DMS153 treated with DMSO at 0.1 percent for 48 hours (cell line): ENCODE results near the gene MAPKBP1.

Source experiments
- DNase-seq: peaks from one replicate; lab custom pipeline; 2025; ENCODE audit not compliant: unreplicated experiment; lab: John Stamatoyannopoulos, UW

MAPKBP1 gene

DNA sequence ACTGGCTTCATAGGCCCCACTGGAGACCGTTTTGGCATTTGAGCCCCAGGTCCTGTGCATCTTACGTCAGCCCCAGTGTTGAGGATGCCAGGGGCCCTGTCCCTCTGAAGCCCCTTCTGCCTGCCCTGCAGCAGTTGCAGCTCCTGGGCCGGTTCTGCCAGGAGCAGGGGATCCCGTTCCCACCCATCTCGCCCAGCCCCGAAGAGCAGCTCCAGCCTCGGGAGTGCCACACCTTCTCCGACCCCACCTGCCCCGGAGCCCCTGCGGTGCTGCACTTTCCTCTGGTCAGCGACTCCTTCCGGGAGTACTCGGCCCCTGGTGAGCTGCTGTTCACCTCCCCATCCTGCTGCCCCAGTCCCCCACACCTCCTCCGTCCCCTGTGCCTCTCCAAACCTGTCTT, 72.9 kb downstream of the MAPKBP1 start:
- DNase-seq = no peak

DNA sequence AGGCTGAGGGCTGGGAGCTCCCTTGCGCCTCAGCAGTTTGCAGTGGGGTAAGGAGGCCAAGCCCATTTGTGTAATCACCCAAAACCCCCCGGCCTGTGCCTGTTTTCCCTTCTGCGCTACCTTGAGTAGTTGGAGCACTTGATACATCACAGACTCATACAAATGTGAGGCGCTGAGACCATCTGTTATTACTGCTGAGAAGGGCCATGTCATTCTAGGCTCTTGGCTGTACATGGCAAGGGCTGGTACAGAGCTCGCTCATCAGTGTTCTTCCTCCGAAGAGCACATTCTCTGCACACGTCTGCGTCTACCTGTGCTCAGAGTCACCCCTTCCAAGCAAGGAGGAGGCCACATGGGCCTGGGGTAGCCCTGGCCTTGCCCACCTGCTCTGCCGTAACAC, 73.7 kb downstream of the MAPKBP1 start:
- DNase-seq = no peak

DNA sequence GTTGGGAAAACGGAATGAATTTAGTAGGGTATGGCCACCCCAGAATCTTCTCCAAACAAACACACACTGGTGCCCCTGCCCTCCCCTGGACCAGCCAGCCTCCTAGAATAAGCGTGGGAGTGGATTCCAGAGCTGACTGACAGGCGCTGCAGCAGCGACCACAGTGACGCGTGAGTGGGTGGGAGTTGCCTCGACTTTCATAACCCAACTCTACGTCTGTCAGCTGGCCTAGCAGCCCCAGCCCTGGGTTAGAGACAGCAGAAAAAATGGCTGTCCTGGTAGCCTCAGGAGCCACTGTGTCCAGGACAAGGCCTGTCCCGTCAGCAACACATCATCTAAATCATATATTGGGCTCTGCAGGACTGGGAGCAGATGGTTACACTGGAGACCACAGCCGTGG, 74.3 kb downstream of the MAPKBP1 start:
- DNase-seq = no peak

DNA sequence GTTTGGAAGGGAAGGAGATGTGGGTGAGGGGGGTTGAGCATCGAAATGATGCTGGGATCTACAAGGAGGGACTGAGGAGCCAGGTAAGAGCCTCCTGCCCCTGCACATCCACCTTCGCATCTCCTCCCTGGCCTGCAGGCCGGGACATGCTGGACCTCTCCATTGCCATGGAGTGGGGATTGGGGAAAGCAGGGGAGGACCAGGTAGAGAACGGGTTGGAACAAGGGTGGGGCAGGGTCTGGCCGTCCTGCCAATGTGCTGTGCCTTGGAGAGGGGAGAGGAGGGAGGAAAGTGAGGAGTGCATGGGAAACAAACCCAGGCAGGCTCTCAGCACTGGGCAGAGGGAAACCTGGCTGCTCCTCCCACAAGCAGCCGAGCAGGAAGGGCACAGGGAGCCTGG, 74.9 kb downstream of the MAPKBP1 start:
- no peak for DNase-seq

DNA sequence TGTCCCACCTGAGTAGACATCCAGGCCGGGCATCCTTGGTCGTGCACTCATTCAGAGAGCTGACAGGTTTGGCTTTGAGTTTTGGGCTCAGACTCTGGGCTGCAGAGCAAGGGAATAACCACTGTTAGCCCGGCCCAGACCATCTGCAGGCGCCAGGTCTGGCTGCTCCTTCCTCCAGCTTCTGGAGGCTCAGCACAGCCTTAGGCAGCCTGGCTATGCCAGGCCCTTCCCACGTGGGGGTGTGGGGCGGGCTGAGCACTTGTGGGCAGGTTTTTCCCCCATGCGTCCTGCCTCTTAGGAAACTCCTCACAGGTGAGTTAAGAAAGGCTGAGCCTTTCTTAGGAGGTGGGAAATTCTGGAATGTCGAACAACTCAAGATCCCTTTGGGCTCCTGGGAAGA, 75.6 kb downstream of the MAPKBP1 start:
- DNase-seq = no peak

DNA sequence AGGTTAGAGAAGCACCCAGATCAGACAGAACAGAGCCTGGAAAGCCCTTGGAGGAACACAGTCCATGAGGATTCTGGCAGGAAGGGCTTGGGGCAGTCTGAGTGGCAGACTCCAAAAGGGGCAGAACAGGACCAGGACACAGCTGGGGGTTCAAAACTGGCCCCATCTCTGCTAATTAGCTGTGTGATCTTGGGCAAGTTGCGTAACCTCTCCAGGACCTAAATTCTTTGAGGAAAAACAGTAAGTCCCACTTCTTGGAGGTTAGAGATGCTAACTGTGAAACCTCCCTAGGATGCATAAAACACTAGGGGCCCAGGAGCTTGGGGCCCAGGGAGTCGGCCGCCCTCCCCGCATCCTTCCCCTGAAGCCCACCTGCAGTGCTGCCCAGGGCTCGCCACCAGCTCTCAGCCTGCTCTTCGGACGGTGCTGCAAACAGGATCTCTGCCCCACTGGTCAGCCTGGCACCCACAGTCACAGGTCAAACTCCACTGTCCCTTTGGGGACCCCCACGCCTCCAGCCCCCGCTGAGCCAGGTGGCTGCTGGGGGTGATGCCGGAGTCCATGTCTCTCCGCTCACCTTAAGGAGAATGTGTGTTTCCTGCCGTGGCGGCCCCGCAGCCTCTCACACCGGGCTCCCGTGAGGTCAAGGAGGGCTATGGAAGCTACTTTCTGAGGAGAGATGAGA, 76.3 kb downstream of the MAPKBP1 start:
- no peak for DNase-seq

DNA sequence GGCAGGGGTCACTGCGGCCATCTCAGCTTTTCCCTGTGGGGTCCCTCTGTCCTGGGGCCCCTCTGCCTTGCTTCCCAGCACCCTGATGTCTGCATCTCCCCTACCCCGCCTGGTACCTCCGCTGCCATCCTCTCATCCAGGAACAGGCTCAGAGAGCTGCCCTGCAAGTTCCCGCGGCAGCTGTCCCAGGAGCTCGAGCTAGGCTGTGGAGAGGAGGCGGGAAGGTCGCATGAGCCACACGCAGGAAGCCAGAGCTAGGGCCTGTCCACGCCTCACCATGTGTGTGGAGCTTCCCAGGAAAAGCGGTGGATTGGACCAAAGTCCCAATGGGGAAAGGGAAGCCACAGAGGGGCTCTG, 76.9 kb downstream of the MAPKBP1 start:
- DNase-seq = no peak

DNA sequence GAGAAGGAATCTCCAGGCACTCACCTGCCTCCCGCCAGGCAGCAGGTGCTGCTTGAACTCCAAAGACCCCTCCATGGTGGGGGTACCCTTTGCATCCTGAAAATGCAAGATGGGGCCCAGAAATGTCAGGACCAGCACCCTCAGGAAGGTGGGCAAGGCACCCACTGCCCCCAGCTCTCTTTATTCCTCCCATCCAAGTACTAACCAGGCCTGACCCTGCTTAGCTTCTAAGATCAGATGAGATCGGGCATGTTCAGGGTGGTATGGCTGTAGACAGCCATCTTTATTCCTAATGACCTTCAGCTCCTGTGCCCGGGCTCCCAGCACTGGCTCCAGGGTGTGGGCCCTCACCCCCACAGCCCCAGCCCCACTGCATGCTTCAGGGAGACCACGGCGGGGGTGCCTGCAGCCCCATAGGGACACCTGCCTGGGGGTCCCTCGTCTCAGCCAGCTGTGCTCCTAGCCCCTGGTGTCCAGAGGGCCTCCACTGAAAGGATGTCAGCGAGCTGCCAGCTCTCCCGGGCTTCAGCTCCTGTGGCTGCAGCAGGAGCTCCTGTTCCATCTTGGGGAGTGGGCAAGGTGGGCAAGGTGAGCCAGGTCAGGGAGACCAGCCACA, 77.6 kb downstream of the MAPKBP1 start:
- DNase-seq = no peak

DNA sequence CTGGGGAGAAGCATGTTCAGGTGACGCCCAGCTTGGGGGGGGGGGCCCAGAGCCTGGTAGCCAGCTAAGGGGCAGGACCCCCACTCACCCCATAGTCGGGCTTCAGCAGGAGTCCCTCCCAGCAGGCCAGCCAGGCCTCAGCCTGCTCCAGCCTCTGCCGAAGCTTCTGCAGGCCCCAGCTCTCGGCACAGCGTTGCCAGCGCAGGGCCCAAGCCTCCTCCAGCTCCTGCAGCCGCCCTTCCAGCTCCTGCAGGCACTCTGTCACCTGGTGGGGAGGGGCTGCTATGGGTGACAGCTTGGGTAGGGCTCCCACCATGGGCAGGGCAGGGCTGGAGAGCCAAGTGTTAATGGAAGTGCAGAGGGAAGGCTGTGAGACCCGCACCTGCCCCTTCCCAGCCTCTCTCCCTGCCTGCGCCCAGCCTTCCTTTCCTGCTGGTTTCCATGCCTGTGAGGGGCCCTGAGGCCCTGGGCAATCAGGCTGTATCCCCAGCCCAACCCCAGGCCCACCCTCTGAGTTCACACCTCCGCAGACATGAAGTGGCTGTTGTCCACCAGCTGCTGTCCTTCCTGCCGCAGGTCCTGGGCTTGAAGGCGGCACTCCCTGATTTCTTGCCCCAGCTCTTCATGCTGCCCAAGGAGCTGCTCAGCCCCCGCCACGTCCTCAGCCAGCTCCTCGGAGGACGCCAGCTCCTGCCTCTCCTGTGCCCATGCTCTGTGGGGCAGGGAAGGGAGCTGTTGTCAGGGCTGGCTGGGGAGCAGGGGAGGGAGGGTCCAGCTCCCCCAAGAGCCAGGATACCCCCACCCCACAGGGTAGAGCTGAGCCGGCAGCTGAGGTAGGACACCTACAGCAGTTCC, 78.7 kb downstream of the MAPKBP1 start:
- no peak for DNase-seq

DNA sequence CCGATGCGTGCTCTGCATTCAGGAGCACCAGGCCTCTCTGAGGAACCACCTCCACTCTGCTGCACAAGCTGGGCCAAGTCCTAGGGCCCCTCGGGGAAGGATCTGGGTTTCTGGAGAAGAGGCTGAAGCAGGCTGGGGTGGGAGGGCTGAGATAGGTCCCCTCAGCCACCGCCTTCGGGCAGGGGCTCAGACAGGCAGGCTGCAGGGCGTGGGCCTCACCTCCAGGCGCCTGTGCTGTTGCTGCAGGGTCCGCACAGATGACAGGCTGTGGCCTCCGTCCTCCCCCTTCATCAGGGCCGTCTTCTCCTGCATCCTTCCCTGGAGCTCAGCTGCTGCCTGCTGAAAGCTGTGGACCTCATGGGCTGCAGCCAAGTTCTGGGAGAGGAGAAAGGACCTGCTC, 79.5 kb downstream of the MAPKBP1 start:
- DNase-seq = no peak

DNA sequence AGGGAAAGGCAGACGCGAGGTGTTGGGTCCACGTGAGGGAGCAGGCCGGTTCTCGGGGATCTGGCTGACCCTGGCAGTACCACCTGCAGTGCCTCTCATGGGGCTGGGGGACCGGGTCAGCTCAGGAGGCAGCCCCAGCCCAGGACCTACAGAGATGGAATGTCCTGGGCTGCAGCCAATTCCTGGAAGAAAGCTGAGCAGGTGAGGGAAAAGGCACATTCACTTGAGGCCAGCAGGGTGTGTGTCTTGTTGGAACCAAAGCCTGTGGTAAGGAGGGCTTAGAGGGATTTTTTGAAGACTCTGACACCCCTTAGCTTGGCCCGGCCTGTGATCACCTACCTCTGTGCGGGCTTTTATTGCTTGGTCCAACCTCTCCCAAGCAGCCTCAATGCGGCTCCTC, 80.2 kb downstream of the MAPKBP1 start:
- no peak for DNase-seq

DNA sequence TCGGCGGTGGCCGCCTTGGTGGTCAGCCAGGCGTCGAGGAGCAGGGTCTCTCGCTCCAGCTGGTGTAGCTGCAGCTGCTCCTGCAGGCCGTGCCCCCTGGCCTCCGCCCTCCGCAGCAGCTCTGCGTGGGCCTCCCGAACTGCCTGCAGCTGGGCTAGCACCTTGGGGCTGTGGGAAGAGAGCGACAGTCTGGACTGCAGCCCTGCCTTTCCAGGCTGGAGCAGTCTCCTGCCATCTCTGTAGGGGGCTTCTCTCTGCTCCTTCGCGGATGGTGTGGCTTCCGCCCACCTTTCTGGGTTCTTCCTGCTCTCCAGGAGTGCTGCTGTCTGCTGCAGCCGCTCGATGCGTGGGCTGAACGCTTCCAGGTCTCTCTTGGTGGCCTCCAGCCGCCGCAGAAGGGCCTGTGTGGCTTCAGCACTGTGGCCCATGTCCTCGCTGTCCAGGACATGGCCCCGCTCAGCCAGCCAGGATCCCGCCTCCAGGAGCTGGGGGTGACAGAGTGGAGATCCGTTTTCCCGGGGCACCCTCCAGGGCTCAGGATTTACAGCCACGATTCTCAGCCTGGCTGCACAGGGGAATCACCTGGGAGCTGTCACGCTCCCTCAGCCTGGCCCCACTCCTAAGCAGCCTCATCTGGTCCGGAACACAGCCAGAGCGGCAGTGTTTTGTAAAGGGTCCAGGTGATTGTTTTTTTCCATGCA, 81.1 kb downstream of the MAPKBP1 start:
- no peak for DNase-seq

DNA sequence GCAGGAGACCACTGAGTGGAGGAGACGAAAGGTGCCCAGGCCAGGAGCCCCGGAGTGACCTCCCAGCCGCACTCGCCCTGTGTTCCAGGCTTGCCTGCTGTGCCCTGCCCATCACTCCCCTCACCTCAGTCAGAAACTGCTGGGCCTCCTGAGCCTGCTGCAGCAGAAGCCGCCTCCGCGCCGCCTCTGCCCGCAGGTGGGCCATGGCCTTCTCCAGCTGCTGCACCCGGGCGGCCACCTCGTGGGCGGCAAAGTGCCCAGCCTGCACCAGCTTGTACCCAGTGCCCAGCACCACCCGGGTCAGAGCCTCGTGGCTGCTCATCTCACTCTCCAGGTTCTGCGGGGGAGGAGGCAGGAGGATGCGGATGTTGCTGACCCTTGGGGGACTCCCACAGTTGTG, 82.0 kb downstream of the MAPKBP1 start:
- DNase-seq = no peak

DNA sequence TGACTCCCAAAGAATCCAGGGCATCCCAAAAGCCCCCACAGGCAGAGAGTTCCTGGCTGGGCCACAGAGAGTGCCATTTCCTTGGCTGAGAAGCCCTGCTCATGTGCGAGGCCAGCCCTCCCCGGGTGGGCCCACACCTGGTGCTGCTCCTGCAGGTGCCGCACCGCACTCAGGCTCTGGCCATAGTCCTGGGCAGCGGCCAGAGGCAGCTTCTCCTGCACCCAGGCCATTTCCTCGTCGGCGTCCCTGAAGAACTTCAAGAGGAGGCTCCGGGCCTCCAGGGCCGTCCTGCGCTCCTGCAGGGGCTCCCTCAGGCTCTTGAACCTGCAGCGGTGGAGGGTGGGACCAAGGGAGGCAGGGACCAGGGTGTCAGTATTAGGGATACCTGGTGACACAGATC, 82.4 kb downstream of the MAPKBP1 start:
- DNase-seq = no peak

DNA sequence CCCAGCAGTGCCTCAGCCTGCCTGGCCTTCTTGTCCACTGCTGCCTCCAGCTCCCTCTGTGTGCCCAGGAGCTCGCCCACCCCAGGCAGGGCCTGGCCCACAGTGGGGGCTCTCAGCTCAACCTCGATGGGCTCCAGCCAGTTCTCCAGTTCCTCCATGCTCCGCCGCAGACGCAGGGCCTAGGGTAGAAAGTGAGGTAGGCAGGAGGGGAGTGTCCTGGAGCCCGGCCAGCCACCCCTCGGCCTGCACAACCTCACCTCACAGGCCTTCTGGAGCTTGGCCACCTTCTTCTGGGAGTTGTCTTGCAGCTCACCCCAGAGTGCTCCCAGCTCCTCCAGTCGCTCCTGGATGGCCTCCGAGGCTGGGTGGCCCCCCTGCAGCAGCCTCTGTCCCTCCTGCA, 83.0 kb downstream of the MAPKBP1 start:
- no peak for DNase-seq

DNA sequence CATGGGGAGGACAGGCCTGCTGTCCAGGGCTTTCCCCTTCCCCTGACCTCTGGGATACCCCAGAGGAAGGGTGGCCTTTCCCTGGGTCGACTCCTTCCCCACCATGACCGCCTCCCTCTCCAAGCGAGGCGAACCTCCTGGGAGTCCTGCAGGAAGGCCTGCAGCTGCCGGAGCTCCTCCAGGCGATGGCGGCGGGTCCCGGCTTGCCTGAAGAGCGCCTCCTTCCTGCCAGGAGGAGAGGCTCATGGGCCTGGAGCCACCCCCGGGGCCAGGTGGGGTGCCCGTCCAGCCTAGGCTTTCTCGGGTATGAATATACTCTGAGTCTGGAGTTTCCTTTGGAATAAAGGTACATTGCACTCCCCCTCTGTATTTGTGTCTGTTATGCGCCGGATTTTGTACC, 84.5 kb downstream of the MAPKBP1 start:
- DNase-seq = no peak

DNA sequence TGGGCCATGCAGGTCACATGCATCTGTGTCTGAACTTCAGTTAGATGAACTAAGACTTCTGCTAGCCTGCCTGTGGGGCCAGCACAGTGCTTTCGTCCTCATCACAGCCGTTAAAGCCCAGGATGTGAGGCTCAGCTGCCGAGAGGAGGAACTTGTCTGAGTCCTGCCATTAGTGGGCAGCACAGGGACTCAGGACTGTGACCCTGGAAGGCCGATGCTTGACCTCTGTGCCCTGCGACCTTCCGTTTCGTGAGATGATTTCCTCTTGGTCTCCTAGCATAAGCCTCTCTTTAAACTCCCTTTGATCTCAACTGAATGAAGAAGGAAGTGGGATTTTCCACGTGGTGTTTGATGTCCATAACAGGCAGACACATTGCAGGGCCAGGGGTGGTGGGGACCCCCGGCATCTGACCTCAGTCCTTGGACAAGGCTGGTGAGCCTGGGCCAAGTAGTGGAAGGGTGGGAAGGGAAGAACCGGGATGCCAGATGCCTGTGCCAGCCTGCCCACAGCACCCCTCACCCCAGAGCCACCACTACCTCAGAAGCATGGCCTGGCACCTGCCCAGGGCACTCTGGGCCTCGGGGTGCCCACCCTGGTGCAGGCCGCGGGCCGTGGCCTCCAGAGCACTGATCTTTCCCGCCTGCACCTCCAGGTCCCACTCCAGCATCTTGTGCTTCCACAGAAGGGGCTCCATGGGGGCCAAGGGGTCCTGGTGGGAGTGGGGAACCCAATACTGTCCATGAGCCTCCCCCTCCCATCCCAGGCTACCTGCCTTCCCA, 86.0 kb downstream of the MAPKBP1 start:
- DNase-seq = no peak

DNA sequence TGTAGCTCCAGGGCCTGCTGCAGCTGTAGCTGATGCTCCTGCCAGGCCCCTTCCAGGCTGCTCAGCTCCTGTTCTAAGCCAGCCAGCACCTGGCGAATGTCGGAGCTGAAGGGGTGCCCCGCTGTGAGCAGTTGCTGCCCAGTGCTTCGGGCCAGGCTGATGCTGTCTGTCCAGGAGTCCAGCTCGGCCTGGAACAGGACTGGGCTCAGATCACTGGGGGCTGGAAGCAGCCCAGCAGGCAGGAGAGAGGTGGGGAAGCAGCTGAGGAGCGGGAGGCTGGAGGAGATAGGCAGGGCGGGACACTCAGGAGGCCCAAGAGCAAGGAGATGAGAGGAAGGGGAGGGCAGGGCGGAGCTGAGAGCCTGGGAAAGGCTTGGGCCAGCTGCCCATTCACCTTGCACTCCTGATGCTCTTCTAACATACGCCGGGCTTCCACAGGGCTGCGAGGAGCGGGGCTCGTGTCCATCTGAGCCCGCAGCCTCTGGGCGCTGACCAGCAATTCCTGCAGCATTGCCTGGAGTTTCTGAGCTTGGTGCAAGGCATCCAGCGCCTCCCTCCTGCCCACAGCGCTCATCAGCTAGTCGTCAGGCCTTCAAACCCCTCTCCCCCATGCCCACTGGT, 87.6 kb downstream of the MAPKBP1 start:
- no peak for DNase-seq

DNA sequence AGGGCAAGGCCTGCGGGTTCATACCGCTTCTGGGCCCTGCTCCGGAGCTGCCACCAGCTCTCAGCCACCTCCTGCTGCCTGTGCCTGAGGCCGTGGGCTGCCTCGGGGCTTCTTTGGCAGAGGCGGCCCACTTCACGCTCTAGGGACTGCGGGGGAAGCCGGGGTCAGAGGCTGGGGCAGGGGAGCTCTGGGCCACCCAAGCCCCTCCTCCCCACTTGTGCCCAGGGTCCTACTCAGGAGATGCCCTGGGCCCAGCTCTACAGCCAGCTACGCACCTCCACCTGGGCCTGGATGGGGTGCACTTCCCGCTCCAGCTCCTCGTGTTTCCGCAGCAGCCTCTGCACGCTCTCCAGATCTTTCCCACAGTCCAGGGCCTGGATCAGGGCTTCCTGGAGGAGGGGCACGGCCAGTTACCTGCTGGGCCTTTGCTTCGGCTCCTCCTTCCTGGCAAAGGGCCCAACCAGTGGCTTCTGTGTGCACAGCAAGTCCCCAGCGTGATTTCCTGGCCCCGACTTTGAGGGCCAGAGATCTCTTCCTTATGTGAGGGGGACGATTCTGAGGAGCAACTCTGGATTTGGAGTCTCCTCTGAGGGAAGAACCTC, 88.3 kb downstream of the MAPKBP1 start:
- DNase-seq = peak; percentile 36

DNA sequence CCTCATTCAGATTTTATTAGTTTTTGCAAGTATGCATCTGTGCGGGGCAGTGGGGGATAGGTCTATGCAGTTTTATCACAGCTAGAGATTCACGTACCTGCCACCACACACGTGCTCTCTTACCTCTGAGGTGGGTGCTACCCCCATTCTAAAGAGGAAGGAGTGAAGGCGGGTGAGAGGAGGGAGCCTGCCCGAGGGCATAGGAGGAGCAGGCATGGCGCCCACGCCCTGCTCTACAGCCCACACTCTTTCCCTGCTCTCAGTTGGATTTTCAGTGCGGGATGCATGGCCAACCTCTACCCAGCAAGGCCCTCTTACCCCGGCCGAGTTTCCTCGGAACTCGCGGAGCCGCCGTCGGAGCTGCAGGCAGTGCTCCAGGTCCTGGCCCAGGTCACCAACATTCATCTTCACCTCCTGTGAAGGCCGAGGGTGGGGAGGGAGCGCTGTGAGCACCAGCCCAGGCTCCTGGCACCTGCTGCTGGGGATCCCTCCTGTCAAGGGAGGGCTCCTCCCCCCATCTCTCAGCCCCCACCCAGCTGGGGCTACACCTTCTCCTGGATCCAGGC, 91.3 kb downstream of the MAPKBP1 start:
- no peak for DNase-seq
